HL-60 (cell line): ENCODE data around the gene DNAI7.

ENCODE experiments used
- POLR2AphosphoS5 ChIP-seq: IDR thresholded peaks from 2 replicates; pipeline ENCODE4 v1.6.1; 2012; ENCODE audit warnings: low read depth
- TF ChIP-seq, protein P1 (sequence below): IDR thresholded peaks from one replicate; pipeline ENCODE4 v1.5.1; 2011; ENCODE audit warnings: low read length, control low read depth, inconsistent platforms; ENCODE audit not compliant: insufficient read depth
- TF ChIP-seq, protein P2 (sequence below): IDR thresholded peaks from 2 replicates; pipeline ENCODE4 v1.6.1; 2012; ENCODE audit warnings: low read depth; ENCODE audit not compliant: insufficient replicate concordance

DNA sequence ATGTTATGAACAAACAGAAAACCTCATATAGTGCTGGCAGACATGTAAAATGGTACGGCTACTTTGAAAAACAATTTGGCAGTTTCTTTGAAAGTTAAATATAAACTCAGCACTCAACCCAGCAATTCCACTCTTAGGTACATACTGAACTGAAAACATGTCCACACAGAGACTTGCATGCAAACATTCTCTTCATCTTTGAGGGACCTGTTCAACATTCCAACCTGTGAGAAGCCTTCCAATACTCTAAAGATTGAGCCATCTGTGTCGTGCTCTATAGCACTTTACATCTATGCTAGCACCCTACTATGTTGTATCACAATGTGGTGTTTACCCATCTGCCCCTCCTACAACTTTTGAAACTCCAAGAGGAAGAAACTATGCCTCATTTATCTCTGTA lies 79.3 kb downstream of the DNAI7 start:
- TF ChIP-seq, protein P1, sequence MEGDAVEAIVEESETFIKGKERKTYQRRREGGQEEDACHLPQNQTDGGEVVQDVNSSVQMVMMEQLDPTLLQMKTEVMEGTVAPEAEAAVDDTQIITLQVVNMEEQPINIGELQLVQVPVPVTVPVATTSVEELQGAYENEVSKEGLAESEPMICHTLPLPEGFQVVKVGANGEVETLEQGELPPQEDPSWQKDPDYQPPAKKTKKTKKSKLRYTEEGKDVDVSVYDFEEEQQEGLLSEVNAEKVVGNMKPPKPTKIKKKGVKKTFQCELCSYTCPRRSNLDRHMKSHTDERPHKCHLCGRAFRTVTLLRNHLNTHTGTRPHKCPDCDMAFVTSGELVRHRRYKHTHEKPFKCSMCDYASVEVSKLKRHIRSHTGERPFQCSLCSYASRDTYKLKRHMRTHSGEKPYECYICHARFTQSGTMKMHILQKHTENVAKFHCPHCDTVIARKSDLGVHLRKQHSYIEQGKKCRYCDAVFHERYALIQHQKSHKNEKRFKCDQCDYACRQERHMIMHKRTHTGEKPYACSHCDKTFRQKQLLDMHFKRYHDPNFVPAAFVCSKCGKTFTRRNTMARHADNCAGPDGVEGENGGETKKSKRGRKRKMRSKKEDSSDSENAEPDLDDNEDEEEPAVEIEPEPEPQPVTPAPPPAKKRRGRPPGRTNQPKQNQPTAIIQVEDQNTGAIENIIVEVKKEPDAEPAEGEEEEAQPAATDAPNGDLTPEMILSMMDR, result no peak
- no peak for TF ChIP-seq POLR2AphosphoS5
- TF ChIP-seq, protein P2, sequence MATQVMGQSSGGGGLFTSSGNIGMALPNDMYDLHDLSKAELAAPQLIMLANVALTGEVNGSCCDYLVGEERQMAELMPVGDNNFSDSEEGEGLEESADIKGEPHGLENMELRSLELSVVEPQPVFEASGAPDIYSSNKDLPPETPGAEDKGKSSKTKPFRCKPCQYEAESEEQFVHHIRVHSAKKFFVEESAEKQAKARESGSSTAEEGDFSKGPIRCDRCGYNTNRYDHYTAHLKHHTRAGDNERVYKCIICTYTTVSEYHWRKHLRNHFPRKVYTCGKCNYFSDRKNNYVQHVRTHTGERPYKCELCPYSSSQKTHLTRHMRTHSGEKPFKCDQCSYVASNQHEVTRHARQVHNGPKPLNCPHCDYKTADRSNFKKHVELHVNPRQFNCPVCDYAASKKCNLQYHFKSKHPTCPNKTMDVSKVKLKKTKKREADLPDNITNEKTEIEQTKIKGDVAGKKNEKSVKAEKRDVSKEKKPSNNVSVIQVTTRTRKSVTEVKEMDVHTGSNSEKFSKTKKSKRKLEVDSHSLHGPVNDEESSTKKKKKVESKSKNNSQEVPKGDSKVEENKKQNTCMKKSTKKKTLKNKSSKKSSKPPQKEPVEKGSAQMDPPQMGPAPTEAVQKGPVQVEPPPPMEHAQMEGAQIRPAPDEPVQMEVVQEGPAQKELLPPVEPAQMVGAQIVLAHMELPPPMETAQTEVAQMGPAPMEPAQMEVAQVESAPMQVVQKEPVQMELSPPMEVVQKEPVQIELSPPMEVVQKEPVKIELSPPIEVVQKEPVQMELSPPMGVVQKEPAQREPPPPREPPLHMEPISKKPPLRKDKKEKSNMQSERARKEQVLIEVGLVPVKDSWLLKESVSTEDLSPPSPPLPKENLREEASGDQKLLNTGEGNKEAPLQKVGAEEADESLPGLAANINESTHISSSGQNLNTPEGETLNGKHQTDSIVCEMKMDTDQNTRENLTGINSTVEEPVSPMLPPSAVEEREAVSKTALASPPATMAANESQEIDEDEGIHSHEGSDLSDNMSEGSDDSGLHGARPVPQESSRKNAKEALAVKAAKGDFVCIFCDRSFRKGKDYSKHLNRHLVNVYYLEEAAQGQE, result no peak
